Natural killer cell treated with Interleukin-12 subunit alpha and Interleukin-12 subunit beta and Interleukin-15 and Interleukin-18, amount 100 ng/mL, for 72 hours (primary cell): ENCODE measurements around the gene UBA3. TPM values are rescaled to one million over a fixed set of nuclear protein-coding genes. Genes with fewer than 3 reads are reported as not detected.

Source experiments
- ATAC-seq, 2 donors: fragments of 150-1000 bp; cut with Tn5 transposase in 1 of 2; sonication (Bioruptor Pico), chemical (Tn5 transposase) in 1 of 2; 2 replicates each; pipeline ENCODE4 v1.10.0; 2021
- DNase-seq: peaks from one replicate; pipeline ENCODE4 v3.0.0; 2022; ENCODE audit warnings: low spot score
- H3K27ac Mint-ChIP-seq, 2 donors: 1 replicate in 1 of 2; 2 replicates in 1 of 2; pipeline ENCODE4 v1.8.0; 2022; ENCODE audit warnings: mixed read lengths in 2 of 2, mild to moderate bottlenecking in 1 of 2, moderate library complexity in 1 of 2
- H3K27me3 Mint-ChIP-seq, 2 donors: 1 replicate in 1 of 2; 2 replicates in 1 of 2; pipeline ENCODE4 v1.8.0; 2022; ENCODE audit warnings: mixed read lengths in 2 of 2
- H3K36me3 Mint-ChIP-seq: one replicate; pipeline ENCODE4 v1.8.0; 2022; ENCODE audit warnings: mixed read lengths
- H3K4me1 Mint-ChIP-seq, 2 donors: 1 replicate in 1 of 2; 2 replicates in 1 of 2; pipeline ENCODE4 v1.8.0; 2022; ENCODE audit warnings: low read depth in 2 of 2, mixed read lengths in 2 of 2, mild to moderate bottlenecking in 1 of 2
- H3K4me3 Mint-ChIP-seq: one replicate; pipeline ENCODE4 v1.8.0; 2022; ENCODE audit warnings: mixed read lengths
- H3K9me3 Mint-ChIP-seq: 2 replicates; pipeline ENCODE4 v1.8.0; 2022; ENCODE audit warnings: mixed read lengths
- total RNA-seq, 2 donors: library from RNA; stranded (reverse); gene quantifications; one replicate each; pipeline ENCODE4 v1.2.3, GENCODE V29; 2022

Gene UBA3
- total RNA-seq, 2 donors from 2014 or later = 93.4 to 111 TPM

- H3K36me3 Mint-ChIP-seq = peaks cover 8% of the 10 kb centered on the region
- DNase-seq (no peak), ATAC-seq (peak; percentile 3 to 39)
- no peaks in the 10 kb centered on the region for H3K9me3 Mint-ChIP-seq
- H3K27me3 Mint-ChIP-seq = no peaks in the 10 kb centered on the region
- H3K4me3 Mint-ChIP-seq = peak overlapping the region; percentile 97
- H3K4me1 Mint-ChIP-seq = peaks cover 42 to 58% of the 10 kb centered on the region in 2 donors
- peak overlapping the region; percentile 76 to 82 for H3K27ac Mint-ChIP-seq
Observed at GRCh38 chr3:69079269-69080159, 651 bp downstream of the UBA3 start.

- peak in 1 of 2 donors; percentile 31 for ATAC-seq
- Mint-ChIP-seq H3K4me3 (no peak overlapping the region), H3K9me3 (no peaks in the 10 kb centered on the region), H3K36me3 (peaks cover 27% of the 10 kb centered on the region), H3K4me1 (peaks cover 15 to 25% of the 10 kb centered on the region in 2 donors), H3K27me3 (no peaks in the 10 kb centered on the region), H3K27ac (peak overlapping the region in 1 of 2 donors; percentile 2)
- DNase-seq = no peak
Observed at GRCh38 chr3:69072928-69073327, 7.2 kb downstream of the UBA3 start.

- H3K4me3 Mint-ChIP-seq = peak overlapping the region; percentile 56
Observed at GRCh38 chr3:69066121-69066520, 14.0 kb downstream of the UBA3 start.

GRCh38 chr3:69065318-69065964 lies 14.7 kb downstream of the UBA3 start:
- H3K4me3 Mint-ChIP-seq = peak overlapping the region; percentile 56
- no peaks in the 10 kb centered on the region for H3K9me3 Mint-ChIP-seq
- H3K27me3 Mint-ChIP-seq = no peaks in the 10 kb centered on the region
- peak overlapping the region; percentile 67 to 80 for H3K27ac Mint-ChIP-seq
- ATAC-seq = peak in 1 of 2 donors; percentile 62
- no peak for DNase-seq
- peaks cover 5% of the 10 kb centered on the region for H3K36me3 Mint-ChIP-seq
- peaks cover 11 to 23% of the 10 kb centered on the region in 2 donors for H3K4me1 Mint-ChIP-seq

More at GRCh38 chr3:69066121-69066520, 14.0 kb downstream of the UBA3 start:
- Mint-ChIP-seq H3K27ac (peak overlapping the region; percentile 67 to 80), H3K4me1 (peaks cover 15 to 23% of the 10 kb centered on the region in 2 donors), H3K27me3 (no peaks in the 10 kb centered on the region), H3K9me3 (no peaks in the 10 kb centered on the region), H3K36me3 (peaks cover 7% of the 10 kb centered on the region)
- DNase-seq (no peak), ATAC-seq (no peak)

GRCh38 chr3:69063636-69064035 lies 16.5 kb downstream of the UBA3 start:
- DNase-seq (no peak), ATAC-seq (no peak)
- Mint-ChIP-seq H3K9me3 (no peaks in the 10 kb centered on the region), H3K4me1 (peaks cover 21 to 36% of the 10 kb centered on the region in 2 donors), H3K27ac (peak overlapping the region; percentile 35 to 80), H3K27me3 (no peaks in the 10 kb centered on the region), H3K36me3 (peaks cover 19% of the 10 kb centered on the region), H3K4me3 (peak overlapping the region; percentile 35)

GRCh38 chr3:69059688-69060087 lies 20.5 kb downstream of the UBA3 start:
- peaks cover 26% of the 10 kb centered on the region for H3K36me3 Mint-ChIP-seq
- no peak overlapping the region for H3K4me3 Mint-ChIP-seq
- peak overlapping the region; percentile 88 to 90 for H3K27ac Mint-ChIP-seq
- H3K9me3 Mint-ChIP-seq = no peaks in the 10 kb centered on the region
- H3K4me1 Mint-ChIP-seq = peaks cover 21 to 36% of the 10 kb centered on the region in 2 donors
- DNase-seq (no peak), ATAC-seq (no peak)
- no peaks in the 10 kb centered on the region for H3K27me3 Mint-ChIP-seq

GRCh38 chr3:69058947-69059224 lies 21.3 kb downstream of the UBA3 start:
- Mint-ChIP-seq H3K27ac (peak overlapping the region; percentile 88 to 90), H3K9me3 (no peaks in the 10 kb centered on the region), H3K4me1 (peaks cover 21 to 29% of the 10 kb centered on the region in 2 donors), H3K36me3 (peaks cover 26% of the 10 kb centered on the region), H3K27me3 (no peaks in the 10 kb centered on the region), H3K4me3 (peak overlapping the region; percentile 61)
- DNase-seq = no peak
- ATAC-seq = peak in 1 of 2 donors; percentile 32

- DNase-seq (no peak), ATAC-seq (peak; percentile 84 to 97)
- peaks cover 26% of the 10 kb centered on the region for H3K36me3 Mint-ChIP-seq
- H3K27ac Mint-ChIP-seq = peak overlapping the region; percentile 88 to 90
- H3K27me3 Mint-ChIP-seq = no peaks in the 10 kb centered on the region
- H3K4me1 Mint-ChIP-seq = peaks cover 18 to 25% of the 10 kb centered on the region in 2 donors
- peak overlapping the region; percentile 61 for H3K4me3 Mint-ChIP-seq
- no peaks in the 10 kb centered on the region for H3K9me3 Mint-ChIP-seq
Observed at GRCh38 chr3:69058180-69058946, 21.8 kb downstream of the UBA3 start.

- Mint-ChIP-seq H3K4me3 (peak overlapping the region; percentile 89), H3K9me3 (no peaks in the 10 kb centered on the region), H3K4me1 (peaks cover 30 to 39% of the 10 kb centered on the region in 2 donors), H3K27ac (peak overlapping the region; percentile 96 to 99), H3K27me3 (no peaks in the 10 kb centered on the region), H3K36me3 (peaks cover 14% of the 10 kb centered on the region)
- DNase-seq = no peak
- ATAC-seq = no peak
Observed at GRCh38 chr3:69052472-69052898, 27.7 kb downstream of the UBA3 start.

- DNase-seq = peak; percentile 98
- peaks cover 33 to 40% of the 10 kb centered on the region in 2 donors for H3K4me1 Mint-ChIP-seq
- peaks cover 17% of the 10 kb centered on the region for H3K36me3 Mint-ChIP-seq
Observed at GRCh38 chr3:69051756-69052471, 28.3 kb downstream of the UBA3 start, which contains the start of gene TMF1. Gene TMF1 (minus strand): TSS chr3:69052333. CDS start chr3:69052086, 247 bp downstream.

GRCh38 chr3:69048990-69049389 lies 31.2 kb downstream of the UBA3 start:
- Mint-ChIP-seq H3K4me3 (peak overlapping the region; percentile 44), H3K27ac (peak overlapping the region in 1 of 2 donors; percentile 25), H3K36me3 (peaks cover 15% of the 10 kb centered on the region), H3K4me1 (peaks cover 37 to 41% of the 10 kb centered on the region in 2 donors), H3K9me3 (no peaks in the 10 kb centered on the region), H3K27me3 (no peaks in the 10 kb centered on the region)
- DNase-seq (no peak), ATAC-seq (no peak)

More at GRCh38 chr3:69051756-69052471, 28.3 kb downstream of the UBA3 start, which contains the start of gene TMF1:
- peak within 1 kb of the TSS; percentile 89 for H3K4me3 Mint-ChIP-seq
- H3K9me3 Mint-ChIP-seq = no peaks in the 10 kb centered on the region
- peak within 1 kb of the TSS; percentile 96 to 99 for H3K27ac Mint-ChIP-seq
- H3K27me3 Mint-ChIP-seq = no peaks in the 10 kb centered on the region
- peak; percentile 97 to 99 for ATAC-seq

GRCh38 chr3:69044608-69045007 lies 35.6 kb downstream of the UBA3 start:
- no peak overlapping the region for H3K27ac Mint-ChIP-seq
- H3K9me3 Mint-ChIP-seq = no peaks in the 10 kb centered on the region
- DNase-seq = no peak
- H3K36me3 Mint-ChIP-seq = peaks cover 32% of the 10 kb centered on the region
- H3K27me3 Mint-ChIP-seq = no peaks in the 10 kb centered on the region
- no peak overlapping the region for H3K4me3 Mint-ChIP-seq
- no peak for ATAC-seq
- peaks cover 18 to 26% of the 10 kb centered on the region in 2 donors for H3K4me1 Mint-ChIP-seq

- DNase-seq (no peak), ATAC-seq (no peak)
- no peaks in the 10 kb centered on the region for H3K27me3 Mint-ChIP-seq
- no peak overlapping the region for H3K4me3 Mint-ChIP-seq
- peaks cover 3 to 5% of the 10 kb centered on the region in 2 donors for H3K4me1 Mint-ChIP-seq
- H3K36me3 Mint-ChIP-seq = peaks cover 32% of the 10 kb centered on the region
- H3K9me3 Mint-ChIP-seq = no peaks in the 10 kb centered on the region
- H3K27ac Mint-ChIP-seq = peak overlapping the region in 1 of 2 donors; percentile 58
Observed at GRCh38 chr3:69033470-69033869, 46.7 kb downstream of the UBA3 start.
